H4 (cell line): Measurements from ENCODE around the gene CD300E. TPM values are rescaled to one million over a fixed set of nuclear protein-coding genes. Genes with fewer than 3 reads are reported as not detected.
A peak's percentile ranks its signal among the peaks of the same experiment; 100 is the strongest.

Experiments
- DNase-seq: peaks from one replicate; pipeline ENCODE4 v3.0.0-alpha.2; 2015; ENCODE audit warnings: low spot score
- total RNA-seq: library from RNA; depleted of rRNA; stranded (reverse); fragments of >200 nt; shearing (Covaris generic); gene quantifications from 2 replicates; pipeline ENCODE4 v1.2.3, GENCODE V29; 2014; rRNA removed

CD300E gene
- total RNA-seq, 1 experiment from 2014 or later, result not detected

DNA sequence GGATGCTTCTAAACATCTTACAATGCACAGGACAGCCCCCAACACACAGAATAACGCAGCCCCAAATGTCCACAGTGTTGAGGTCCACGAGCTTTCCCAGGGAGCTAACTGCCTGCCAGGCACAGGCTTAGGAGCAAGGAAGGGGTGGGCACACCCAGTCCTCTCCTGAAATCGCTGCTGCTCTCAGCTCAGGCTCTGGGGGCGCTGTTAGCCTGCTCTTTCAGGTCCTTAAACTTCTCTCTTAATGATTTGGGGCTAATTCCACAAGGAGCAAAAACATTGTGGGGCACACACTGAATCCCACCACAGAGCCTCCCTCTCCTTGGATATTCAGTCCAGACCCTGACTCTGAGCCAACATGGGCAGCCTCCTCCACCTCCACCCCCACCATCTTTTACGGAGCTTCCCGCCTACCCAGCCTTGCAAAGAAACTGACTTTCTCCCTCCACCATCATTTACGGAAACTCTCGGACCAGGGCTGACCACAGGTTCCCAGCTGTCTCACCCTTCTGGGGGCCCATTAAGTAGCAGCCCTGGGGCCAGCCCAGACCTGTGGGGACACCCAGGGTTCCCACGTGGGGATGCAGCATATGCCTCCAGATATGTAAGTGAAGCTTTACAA is 57.3 kb downstream of the CD300E start:
- DNase-seq, result peak; percentile 66

DNA sequence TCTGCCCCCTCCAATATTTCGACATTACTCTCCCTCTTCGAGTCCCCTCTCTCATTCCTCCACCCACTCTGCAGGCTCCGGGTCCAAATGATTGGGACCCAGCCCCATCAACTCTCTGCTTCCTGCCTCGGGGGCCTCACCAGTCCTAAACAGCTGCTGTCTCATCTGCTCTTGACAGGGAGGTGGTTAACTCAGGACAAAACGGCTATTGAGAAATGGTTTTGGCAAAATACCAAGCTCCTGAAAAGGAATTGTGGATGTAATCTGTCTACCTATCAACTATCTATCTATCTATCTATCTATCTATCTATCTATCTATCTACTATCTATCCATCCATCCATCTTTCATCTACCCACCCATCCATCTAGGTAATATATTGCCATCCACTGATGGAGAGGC is 58.4 kb downstream of the CD300E start:
- no peak for DNase-seq

DNA sequence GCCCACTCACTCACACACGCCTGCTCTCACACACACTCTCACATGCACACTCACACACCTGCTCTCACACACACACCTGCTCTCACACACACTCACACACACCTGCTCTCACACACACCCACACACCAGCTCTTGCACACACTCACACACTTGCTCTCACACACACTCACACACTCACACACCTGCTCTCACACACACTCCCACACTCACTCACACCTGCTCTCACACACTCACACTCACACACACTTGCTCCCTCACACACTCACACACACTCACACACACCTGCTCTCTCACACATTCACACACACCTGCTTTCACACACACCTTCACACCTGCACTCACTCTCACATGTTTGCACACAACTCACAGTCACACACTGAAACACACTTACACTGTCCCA is 60.2 kb downstream of the CD300E start:
- no peak for DNase-seq

DNA sequence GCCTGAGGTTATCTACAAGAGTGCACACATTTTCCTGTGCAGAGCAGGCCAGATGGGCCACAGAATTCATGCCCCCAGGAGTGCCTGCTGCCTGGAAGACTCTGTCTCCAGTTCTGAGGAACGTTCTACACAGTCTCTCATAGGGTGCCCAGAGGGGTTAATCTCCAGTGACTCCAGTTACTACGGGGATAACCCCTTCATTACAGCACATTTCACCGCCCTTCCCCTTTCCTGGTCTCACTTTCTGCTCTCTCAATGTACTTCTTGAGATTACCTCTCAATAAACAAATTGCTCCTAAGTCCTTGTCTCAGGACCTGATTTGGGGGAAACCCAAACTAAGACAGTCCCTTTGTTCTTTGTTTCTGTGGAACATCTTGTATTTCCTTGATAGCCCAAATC is 62.0 kb downstream of the CD300E start:
- DNase-seq, result no peak

Other genes with a start within 250 kb of the CD300E start
- 63.4 and 78.9 TPM in 2 replicates for gene GPRC5C, start 191.7 kb downstream of the CD300E start, total RNA-seq
- gene CD300A, start 157.1 kb downstream of the CD300E start, total RNA-seq, result not detected in 2 replicates
- gene CD300LB, start 92.3 kb downstream of the CD300E start, total RNA-seq, result not detected in 2 replicates
- gene CD300C, start 77.6 kb downstream of the CD300E start, total RNA-seq, result 0.37 and 0.45 TPM in 2 replicates
- gene CD300H, start 56.2 kb downstream of the CD300E start, total RNA-seq, result 0.78 TPM in 1 of 2 replicates, not detected in the other
- not detected in 2 replicates for gene CD300LD, start 31.5 kb downstream of the CD300E start, total RNA-seq
- not detected in 2 replicates for gene CD300LF, start 89.2 kb upstream of the CD300E start, total RNA-seq
- gene RAB37, start 113.5 kb upstream of the CD300E start, total RNA-seq, result not detected in 2 replicates
- 28.2 and 34.0 TPM in 2 replicates for gene NHERF1, start 124.9 kb upstream of the CD300E start, total RNA-seq
- gene NAT9, start 152.6 kb upstream of the CD300E start, total RNA-seq, result 25.3 and 35.8 TPM in 2 replicates
- 0.12 TPM in 1 of 2 replicates, not detected in the other for gene GRIN2C, start 236.1 kb upstream of the CD300E start, total RNA-seq
- 22.1 and 30.0 TPM in 2 replicates for gene FDXR, start 249.3 kb upstream of the CD300E start, total RNA-seq